Adrenal gland (tissue), 5 donors: ENCODE data around the gene RCAN1.

Experiments
- POLR2A ChIP-seq, 2 donors: fragments of 450-650 bp; IDR thresholded peaks; one replicate each; pipeline ENCODE4 v1.6.1; 2017; ENCODE audit warnings: antibody characterized with exemption in 2 of 2, mild to moderate bottlenecking in 2 of 2, moderate library complexity in 1 of 2
- TF ChIP-seq, protein P1 (sequence below), 6 experiments: fragments of 450-650 bp in 4 of 6; fragments of 200-600 bp in 2 of 6; sonication (generic) in 1 of 6; IDR thresholded peaks; 1 replicate in 5 of 6; 2 replicates in 1 of 6; pipeline versions ENCODE4 v1.5.1 to v1.8.0; 2016 to 2021; ENCODE audit warnings: antibody characterized with exemption in 6 of 6, mild to moderate bottlenecking in 2 of 6, moderate library complexity in 1 of 6
- donor health status: DM: no; HTN: no; CAD: no.

DNA sequence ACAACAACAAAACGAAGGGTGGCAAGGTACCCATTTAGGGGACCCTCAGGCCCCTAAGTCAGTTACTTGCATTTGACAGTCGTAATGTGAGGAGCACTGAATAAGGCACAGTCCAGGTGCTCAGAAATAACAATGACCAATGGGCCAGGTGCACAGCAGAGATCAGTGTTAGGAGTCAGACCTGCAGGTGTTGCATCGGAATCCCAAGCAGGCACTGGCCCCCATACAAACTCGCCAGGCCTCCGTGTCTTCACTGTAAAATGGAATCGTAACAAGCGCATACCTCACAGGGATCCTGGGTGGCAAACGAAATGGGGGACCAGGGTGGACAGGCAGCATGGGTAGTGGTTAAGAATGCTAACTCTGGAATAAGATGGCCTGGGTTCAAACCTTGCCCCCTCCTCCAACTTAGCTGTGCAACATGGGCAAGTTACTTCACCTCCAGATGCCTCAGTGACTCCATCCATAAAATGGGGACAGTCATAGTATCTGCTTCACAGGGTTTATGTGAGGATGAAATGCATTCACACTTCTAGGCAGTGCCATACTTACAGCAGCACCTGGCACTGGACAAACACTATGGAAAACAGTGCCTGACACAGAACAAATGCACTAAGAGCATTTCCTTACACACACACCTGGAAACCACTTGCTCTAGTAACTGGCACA lies 20.2 kb downstream of the RCAN1 start:
- no peak for TF ChIP-seq POLR2A (IDR thresholded peaks at IDR 0.05)
- TF ChIP-seq, protein P1, sequence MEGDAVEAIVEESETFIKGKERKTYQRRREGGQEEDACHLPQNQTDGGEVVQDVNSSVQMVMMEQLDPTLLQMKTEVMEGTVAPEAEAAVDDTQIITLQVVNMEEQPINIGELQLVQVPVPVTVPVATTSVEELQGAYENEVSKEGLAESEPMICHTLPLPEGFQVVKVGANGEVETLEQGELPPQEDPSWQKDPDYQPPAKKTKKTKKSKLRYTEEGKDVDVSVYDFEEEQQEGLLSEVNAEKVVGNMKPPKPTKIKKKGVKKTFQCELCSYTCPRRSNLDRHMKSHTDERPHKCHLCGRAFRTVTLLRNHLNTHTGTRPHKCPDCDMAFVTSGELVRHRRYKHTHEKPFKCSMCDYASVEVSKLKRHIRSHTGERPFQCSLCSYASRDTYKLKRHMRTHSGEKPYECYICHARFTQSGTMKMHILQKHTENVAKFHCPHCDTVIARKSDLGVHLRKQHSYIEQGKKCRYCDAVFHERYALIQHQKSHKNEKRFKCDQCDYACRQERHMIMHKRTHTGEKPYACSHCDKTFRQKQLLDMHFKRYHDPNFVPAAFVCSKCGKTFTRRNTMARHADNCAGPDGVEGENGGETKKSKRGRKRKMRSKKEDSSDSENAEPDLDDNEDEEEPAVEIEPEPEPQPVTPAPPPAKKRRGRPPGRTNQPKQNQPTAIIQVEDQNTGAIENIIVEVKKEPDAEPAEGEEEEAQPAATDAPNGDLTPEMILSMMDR (IDR thresholded peaks at IDR 0.05) = no peak
